SK-N-SH treated with all-trans-retinoic acid at 6 μM for 48 hours (cell line): ENCODE results near the gene BOD1.

Source experiments
- PPARA ChIP-seq: fragments of 250-450 bp; sonication (Bioruptor Pico); IDR thresholded peaks from 2 replicates; pipeline ENCODE4 v1.5.0; 2020; ENCODE audit warnings: mild to moderate bottlenecking, borderline replicate concordance
- TCF4 ChIP-seq: fragments of 250-450 bp; sonication (Bioruptor Pico); IDR thresholded peaks from 2 replicates; pipeline ENCODE4 v1.8.0; 2021; ENCODE audit warnings: mild to moderate bottlenecking, moderate library complexity, borderline replicate concordance
- TOX ChIP-seq: fragments of 250-450 bp; sonication (Bioruptor Pico); IDR thresholded peaks from 2 replicates; pipeline ENCODE4 v1.8.0; 2021; ENCODE audit warnings: mild to moderate bottlenecking, moderate library complexity, borderline replicate concordance
- ZFP3 ChIP-seq: fragments of 250-450 bp; sonication (Bioruptor Pico); IDR thresholded peaks from 2 replicates; pipeline ENCODE4 v1.5.0; 2020; ENCODE audit warnings: mild to moderate bottlenecking, moderate library complexity
- TF ChIP-seq, protein P1 (sequence below): fragments of 250-450 bp; sonication (Bioruptor Pico); IDR thresholded peaks from 2 replicates; pipeline ENCODE4 v1.8.0; 2020; ENCODE audit warnings: mild to moderate bottlenecking, moderate library complexity, borderline replicate concordance
- TF ChIP-seq, protein P2 (sequence below): fragments of 250-450 bp; sonication (Bioruptor Pico); IDR thresholded peaks from 2 replicates; pipeline ENCODE4 v1.5.1; 2021; ENCODE audit warnings: mild to moderate bottlenecking, moderate library complexity

DNA sequence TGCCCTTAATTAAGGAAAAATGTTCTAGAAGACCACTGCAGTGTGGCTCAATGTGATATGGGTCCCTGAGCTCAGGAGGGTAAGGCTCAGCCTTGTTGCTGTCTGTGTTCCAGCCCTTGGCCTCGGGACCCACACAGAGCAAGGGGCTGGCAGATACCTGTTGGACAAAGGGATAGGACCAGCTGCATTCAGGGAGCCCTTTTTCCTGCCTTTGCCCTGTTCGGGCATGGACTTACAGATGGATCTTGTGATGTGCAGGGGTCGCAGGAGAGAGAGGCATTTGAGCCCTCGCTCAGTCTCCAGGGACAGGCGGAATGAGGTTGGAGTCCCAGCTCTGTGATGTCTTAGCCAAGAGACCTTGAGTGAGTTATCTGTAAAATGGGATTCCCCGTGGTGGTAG is 12.1 kb upstream of the BOD1 start:
- TF ChIP-seq, protein P1, sequence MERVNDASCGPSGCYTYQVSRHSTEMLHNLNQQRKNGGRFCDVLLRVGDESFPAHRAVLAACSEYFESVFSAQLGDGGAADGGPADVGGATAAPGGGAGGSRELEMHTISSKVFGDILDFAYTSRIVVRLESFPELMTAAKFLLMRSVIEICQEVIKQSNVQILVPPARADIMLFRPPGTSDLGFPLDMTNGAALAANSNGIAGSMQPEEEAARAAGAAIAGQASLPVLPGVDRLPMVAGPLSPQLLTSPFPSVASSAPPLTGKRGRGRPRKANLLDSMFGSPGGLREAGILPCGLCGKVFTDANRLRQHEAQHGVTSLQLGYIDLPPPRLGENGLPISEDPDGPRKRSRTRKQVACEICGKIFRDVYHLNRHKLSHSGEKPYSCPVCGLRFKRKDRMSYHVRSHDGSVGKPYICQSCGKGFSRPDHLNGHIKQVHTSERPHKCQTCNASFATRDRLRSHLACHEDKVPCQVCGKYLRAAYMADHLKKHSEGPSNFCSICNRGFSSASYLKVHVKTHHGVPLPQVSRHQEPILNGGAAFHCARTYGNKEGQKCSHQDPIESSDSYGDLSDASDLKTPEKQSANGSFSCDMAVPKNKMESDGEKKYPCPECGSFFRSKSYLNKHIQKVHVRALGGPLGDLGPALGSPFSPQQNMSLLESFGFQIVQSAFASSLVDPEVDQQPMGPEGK (CRISPR knock-in tag) = no peak
- TF ChIP-seq TCF4 (CRISPR knock-in tag) (no peak), TOX (CRISPR knock-in tag) (no peak), PPARA (CRISPR knock-in tag) (no peak), ZFP3 (CRISPR knock-in tag) (no peak)
- TF ChIP-seq, protein P2, sequence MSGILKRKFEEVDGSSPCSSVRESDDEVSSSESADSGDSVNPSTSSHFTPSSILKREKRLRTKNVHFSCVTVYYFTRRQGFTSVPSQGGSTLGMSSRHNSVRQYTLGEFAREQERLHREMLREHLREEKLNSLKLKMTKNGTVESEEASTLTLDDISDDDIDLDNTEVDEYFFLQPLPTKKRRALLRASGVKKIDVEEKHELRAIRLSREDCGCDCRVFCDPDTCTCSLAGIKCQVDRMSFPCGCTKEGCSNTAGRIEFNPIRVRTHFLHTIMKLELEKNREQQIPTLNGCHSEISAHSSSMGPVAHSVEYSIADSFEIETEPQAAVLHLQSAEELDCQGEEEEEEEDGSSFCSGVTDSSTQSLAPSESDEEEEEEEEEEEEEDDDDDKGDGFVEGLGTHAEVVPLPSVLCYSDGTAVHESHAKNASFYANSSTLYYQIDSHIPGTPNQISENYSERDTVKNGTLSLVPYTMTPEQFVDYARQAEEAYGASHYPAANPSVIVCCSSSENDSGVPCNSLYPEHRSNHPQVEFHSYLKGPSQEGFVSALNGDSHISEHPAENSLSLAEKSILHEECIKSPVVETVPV = no peak
